ENCODE results near the gene LRCH1.
A peak's percentile ranks its signal among the peaks of the same experiment; 100 is the strongest.

LRCH1 gene

DNA sequence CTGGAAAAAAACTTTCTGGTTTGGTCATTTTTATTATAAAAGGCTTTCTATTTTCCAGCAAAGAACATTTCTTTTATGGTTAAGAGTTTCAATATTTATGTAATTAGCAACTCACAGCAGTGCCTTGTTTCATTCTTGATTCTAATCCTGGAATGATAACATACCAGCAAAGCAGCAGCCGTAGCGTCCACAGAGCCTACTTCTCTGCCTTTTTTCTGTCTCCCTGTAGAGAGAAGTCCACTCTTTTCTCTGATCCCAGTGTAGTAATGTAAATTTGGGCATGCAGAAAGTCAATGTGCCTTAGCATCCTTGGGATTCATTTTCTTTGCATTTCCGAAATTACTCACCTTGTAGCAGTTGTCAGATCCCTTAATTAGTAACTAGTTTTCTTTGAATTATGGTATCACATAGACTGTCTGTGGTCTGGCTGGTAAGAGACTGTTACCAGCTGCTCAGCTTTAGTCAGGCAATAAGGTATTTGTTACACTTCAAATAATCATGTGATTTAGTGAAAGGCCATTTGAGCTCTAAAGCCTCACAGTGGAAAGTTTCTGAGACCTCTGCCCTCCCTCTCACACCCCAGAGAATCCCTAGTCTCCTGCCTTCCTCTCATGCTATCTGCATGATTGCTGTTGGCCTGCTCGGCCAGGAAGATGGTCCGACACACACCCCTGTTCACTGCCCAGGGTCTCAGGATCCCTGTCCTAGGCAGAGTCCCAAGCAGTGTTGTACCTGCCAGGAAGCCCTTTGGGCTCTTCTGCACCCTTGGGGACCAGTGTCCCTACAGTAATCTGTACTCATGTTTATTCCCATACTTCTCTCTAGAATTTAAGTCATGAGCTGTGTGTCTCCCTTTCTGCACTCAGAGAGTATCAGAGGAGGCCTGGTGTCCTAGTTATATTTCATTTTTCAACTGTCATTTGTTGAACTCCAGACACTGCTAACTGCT lies 86.3 kb downstream of the LRCH1 start:
- DNase-seq (ENCODE audit: low spot score), result no peak

DNA sequence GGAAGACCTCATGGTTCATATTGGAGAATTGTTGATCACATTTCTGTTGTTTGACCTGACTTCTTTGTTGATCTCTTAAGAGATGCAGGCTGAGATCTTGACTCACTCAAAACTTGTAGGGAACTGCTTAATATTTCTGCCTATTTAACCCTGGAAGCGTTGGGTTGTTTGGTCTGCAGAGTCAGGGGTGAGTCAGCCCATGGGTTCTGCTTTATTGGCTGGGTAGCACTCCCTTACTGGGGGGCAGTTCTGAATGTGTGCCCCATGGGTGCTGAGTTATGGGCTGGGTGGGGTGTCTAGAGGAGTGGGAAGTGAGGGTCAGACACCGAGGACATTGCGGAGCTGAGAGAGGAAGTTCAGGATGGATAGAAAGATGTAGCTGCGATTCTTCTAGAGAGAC lies 87.9 kb downstream of the LRCH1 start:
- DNase-seq (ENCODE audit: low spot score), result no peak

DNA sequence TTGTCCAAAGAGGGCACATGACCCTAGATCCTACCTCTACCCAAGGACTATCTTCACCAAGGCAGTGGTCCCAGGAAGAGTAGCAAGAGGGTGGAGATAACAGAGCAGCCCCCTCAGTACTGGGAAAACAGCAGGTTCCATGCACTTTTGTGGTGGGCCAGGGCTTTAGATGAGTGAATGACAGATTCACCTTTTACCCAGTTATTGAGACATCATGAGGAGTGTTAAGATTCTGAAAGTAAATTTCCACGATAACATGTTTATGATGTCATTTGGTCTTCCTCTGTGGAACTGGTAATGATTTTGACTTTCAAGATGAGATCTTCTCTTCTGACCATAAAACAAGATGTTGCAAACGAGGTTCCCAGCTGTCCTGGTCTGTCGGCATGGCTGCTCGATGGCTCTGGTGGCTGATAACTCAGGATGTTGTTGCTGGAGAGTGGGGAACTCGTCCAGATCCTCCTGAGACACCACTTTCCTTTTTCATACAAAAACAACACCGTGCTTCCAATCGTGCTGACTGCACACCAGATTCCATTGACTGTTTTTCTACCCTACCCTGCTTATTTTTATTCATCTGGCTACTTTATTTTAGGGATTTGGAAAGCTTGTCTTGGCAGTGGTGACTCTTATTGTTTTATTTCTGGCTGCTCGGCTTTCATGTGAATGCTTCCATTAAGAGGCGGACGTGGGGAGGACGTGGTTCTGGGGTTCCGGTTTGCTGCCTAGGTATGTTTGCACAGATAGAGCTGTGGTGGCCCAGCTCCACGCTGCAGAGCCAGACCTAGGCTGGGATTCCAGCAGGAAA lies 88.5 kb downstream of the LRCH1 start:
- DNase-seq (ENCODE audit: low spot score), result no peak

DNA sequence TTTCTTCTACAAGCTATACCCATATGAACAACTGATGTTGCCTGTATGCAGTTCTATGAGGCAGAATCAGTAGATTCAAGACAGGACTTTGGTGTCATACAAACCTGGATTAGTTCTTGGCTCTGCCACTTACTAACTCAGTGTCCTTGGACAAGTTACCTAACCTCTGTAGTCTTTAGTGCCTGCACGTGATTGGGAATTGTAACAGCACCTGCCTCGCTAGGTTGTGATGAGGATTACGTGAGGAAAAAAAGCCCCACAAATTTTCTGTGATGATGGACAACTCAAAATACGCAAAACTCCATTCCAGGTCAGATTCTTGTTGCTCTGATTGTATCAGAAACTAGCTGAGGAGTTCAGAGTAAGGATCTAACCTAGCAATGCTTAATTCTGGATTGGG lies 89.3 kb downstream of the LRCH1 start:
- DNase-seq (ENCODE audit: low spot score), result no peak

DNA sequence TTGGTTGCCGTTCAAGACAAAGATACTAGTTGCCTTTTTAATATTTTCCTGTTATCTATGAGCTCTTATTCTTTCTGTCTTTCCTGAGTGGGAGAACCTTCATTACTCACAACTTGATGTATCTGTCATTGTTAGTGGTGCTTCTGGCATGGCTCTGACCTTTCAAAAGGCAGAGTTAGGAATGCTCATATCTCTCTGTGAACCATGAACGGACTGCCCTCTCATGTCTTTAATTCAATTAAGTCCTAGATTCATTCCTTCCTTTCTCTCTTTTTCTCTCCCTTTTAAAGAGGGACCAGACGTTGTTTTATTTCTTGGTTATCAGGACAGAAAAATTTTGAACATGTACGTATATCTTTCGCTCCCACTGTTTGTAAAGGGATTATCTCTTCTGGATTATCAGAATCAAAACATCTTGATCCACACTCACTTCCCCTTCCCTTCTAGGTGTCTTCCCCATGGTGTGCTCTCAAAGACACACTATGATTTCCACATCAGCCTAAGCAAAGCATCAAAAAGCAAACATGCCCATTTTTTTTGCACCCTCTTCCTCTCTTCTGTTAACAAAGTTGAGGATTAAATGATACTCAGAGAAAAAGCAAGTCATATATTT lies 90.3 kb downstream of the LRCH1 start:
- DNase-seq (ENCODE audit: low spot score), result no peak

DNA sequence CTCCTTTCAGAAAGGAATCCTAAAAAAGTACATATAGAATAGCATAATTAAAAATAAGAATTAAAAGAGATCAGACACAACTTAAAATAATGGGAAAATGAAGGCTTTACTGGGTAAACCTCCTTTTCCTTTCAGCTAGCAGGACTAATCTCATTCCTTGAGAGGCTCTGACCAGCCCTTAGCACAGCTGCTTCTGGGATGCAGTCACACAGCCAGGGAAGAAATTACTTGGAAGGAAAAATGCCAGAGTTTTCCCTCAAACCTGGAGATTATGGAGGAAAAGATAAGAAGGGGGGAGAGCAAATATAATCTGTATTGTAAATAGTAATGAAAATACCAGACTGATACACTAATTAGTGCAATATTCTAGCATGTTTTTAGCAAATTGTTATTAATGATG lies 91.8 kb downstream of the LRCH1 start:
- DNase-seq (ENCODE audit: low spot score), result no peak

DNA sequence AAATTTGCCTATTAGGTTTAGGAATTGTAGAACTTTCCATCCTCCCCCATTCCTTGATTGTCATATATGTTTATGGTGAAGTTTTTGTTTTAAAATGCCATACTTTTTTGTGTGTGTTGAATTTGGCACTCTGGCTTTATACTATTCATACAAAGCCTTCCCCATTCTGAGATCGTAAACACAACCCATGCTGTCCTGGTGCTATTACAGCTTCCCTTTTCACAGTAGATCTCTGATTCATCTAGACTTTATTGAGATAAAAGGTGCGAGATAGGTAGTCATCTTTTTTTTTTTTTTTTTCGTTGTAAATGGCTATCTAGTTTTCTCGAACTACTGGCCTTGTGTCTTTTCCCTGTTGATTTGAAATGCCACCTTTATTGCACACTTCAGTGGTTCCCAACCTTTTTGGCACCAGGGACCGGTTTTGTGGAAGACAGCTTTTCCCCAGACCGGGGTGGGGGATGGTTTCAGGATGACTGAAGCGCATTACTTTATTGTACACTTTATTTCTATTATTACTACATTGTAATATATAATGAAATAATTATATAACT lies 94.6 kb downstream of the LRCH1 start:
- DNase-seq (ENCODE audit: low spot score), result no peak

DNA sequence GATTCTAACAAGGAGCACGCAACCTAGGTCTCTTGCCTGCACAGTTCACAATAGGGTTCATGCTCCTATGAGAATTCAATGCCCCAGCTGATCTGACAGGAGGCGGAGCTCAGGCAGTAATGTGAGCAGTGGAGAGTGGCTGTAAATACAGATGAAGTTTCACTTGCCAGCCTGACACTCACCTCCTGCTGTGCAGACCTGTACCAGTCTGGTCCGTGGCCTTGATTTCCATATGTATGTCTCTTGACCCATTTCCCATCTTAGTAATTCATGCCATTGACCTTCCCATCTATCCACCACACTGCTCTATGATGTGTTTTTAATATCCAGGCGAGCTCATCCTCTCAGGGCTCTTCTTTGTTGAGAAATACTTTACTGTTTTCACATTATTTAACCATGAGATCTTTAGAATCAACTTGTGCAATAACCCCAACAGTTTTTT lies 95.2 kb downstream of the LRCH1 start:
- DNase-seq (ENCODE audit: low spot score), result no peak

DNA sequence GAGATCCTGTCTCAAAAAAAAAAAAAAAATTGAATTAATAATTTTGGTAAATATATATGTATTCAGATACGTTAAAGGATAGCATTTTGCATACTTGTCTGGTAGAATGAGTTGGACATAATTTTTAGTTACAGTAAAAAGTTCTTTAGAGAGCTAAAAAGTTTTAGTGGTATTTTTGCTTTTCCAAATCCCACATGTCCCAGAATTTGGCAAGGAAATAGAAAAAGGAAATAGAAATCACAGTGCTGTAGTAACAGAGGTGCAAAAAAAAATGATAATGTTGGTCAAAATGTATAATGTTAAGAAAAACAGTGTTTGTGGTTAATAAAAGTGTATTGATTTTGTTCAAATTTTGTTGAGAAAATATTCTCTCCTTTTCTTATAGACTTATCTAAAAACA lies 96.8 kb downstream of the LRCH1 start:
- DNase-seq (ENCODE audit: low spot score), result no peak

DNA sequence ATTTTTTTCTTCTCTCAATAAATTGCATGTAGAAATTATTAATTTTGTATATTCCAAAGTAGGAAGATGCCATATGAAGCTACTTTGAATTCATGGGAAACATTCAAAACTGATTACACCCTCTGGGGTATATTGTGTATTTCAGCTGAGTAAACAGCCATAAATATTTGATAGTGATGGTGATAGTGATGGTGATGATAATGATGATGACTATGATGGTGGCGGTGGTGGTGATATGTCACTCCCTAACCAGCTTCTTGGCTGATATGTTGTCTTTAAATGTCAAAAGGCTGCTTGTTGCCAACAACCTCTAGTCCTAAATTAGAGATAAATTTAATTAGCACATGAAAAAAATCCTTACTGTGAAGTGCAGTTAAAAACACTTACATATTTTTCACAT lies 102.0 kb downstream of the LRCH1 start:
- DNase-seq (ENCODE audit: low spot score), result no peak

DNA sequence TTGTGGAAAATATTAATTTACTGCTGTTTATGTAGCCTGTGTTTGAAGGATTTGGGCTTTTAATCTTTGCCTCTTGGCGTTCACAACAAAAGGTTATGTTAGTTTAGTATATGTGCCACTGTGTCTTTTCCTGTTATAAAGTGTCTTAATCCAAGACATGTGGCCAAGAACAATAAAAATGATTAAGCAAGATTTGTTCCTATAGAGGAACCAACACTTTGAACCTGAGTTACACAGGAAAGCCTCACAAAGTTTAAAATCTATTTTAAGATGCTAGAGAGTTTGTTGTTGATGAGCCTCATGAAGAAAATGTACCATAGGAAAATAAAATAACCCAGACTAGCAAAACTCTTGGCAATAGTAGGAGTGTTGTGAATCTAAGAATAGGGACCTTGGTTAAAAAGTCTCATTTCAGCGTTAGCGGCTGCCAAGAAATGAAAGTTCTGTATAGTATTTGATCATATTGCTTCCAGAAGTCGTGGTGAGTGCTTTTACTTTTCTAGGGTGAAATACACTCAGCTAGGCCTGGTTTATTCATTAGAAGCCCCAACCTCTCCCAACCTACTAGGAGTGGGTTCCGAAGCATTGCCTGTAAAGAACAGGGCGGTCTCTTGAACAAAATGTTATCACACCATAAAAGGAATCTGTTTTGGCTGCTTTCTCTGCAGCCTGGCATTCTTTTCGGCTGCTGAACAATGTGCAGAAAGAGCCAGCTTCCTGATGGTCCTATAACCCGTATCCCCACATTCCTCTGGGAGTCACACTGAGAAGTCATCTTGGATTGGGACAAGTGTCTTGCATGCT lies 102.6 kb downstream of the LRCH1 start:
- DNase-seq (ENCODE audit: low spot score), result peak; percentile 37

DNA sequence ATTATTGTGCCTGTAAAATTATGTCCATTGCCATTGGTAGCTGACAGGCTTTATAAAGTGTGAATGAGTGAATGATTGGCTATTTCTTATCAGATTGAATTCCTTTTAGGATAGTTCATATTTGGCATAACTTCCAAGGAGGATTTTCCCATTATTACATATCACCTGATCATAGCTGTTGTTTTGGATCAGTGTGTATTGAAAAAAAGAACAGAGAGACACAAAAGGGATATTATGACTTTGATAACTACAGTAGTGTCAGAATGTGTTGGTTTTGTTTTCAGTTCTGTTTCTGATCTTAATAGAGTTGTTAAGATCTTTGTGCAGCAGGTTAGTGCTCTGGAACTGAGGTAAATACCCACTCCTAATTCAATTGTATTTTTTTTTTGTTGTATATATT lies 103.8 kb downstream of the LRCH1 start:
- no peak for DNase-seq (ENCODE audit: low spot score)

DNA sequence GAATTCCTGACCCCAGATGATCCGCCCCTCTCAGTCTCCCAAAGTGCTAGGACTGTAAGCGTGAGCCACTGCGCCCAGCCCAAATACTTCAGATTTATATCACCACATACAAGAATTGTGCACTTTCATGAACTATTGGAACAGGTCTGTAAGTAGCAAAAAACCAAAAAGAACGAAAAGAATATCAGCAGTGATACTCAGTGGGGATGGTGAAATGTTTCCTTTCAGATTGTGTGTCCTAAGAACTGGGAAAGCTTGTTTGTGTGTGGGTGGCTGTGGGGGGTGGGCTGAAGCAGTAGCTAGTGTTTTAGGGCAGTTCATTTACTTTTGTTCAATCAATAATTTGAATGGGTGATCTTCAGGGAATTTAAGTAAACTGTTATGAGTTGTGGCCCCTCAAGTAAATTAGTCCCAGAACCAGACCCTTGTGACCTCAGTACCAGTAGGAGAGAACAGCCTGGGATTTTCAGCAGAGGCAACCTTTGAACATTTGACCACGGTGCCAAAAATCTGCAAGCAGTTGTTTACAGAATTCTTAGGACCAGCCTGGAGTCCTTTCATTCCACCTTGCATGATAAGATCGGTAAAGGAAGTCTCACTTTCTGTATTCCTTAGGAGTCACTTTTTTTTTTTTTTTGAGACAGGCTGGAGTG lies 106.6 kb downstream of the LRCH1 start:
- no peak for DNase-seq (ENCODE audit: low spot score)

DNA sequence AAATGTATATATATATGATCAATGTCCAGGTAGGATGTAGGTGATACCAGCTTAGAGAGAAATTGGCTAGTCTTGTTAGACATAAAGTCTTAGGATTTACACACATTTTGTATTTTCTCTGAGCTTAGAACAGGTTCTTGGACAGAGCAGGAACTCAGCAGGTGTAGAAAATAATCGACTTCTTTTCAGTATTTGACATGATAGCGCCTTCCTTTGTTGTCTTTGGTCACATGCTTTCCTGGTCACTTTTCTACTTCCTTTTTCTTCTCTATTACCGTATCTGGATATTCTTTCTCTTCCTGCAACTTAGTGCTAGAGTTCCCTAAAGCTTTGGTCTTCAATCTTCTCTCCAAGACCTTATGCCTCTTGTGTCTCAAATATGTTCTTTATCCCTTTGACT lies 107.4 kb downstream of the LRCH1 start:
- DNase-seq (ENCODE audit: low spot score), result no peak

DNA sequence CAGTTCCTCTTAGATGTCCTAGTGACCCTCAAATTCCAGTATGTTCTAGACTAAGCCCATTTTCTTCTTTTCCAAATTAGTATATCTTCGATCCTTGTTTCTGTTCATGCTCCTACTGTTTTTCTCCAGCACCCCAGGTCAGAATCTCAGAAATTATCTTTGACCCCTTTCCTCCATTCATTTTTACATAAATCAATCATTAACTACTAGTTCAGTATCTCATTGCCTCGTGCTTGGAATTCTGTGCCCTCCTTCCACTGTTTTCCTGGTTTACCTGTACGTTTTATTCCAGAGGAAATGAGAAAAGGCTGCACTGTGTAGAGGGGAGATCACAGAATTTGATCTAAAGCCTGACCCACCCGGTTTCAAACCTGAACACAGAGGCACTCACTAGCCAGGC lies 107.9 kb downstream of the LRCH1 start:
- DNase-seq (ENCODE audit: low spot score), result no peak

DNA sequence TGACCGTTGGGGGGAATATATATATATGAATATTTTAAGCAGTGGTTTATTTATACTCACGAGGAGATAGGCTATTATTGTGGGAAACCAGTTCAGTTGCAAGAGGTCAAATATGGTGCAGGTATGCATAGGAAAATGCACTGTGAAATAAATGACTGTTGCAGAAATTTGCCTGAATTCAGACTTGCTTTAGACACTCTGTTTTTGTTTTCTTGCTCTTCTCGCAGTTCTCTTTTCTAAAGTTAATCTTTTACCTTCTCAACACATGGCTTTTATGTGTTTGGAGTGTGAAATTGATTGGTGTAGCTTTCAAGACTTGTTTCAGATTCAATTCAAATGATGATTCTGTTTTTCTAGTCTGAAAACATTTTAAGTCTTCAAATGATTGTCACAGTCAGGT lies 109.7 kb downstream of the LRCH1 start:
- no peak for DNase-seq (ENCODE audit: low spot score)

DNA sequence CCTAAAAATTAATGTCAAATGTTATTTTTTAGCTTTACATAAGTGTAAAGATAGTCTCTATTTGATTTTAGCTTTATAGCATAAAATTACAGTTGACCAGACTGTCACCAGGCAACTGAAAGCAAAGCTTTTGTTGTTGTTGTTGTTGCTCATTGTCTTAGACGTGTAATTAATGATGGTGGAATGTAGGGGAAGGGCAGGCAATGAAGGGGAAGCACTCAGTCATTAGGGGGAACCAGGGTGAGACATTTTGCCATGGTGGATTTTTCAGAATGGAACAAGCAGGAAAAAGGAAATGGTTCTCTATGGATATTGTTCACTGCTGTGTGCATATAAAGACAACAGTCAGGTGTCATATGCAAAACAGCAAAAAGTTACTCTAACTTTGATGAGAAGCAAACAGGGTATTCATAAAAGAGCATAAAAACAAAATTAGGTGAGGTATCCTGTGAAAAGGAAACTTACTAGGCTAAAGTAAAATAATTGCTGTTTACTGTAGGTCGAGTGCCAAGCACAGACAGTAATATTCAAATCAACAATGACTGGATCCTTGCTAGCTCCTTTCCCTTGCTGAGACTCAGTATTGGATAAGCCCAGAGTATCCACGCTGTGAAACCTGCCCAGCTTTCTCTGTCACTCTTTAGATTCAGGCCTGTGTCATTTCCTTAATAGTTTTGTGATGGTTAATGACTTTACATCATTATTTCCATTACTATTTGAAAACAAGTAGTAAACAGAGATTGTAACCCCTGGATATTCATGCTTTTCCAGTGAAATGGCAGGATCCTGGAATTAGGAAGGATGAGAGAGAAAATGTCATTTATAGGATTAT lies 110.5 kb downstream of the LRCH1 start:
- no peak for DNase-seq (ENCODE audit: low spot score)

DNA sequence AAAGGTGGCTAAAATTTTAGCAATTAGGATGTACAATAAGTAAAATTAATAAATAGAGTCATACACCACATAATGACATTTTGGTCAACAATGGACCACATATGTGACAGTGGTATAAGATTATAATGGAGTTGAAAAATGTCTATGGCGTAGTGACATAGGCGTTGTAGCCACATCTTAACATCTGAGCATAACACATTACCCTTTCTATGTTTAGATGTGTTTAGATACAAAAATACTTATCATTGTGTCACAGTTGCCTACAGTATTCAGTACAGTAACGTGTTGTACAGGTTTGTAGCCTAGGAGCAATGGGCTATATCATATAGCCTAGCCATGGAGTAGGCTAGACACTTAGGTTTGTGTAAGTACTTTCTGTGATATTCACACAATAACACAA lies 111.2 kb downstream of the LRCH1 start:
- DNase-seq (ENCODE audit: low spot score), result no peak

DNA sequence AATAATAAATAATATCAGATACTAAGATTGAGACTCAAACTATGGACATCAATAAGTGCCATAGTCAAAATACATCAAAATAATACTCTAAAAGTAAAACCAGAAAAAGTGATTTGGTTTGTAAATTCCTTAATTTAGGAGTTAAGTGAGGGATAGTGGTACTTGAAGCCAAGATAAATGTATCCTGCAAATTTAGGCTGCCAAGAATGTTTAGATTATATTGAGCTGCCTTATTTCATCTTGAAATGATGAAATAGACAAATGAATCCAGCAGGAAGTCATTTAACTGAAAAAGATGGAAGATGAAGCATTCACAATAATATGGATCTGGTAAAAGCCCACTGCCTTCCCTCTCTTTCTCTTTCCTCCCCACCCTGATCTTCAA lies 112.3 kb downstream of the LRCH1 start:
- no peak for DNase-seq (ENCODE audit: low spot score)
